ENCODE results near the gene BRI3BP. TPM values are rescaled to one million over a fixed set of nuclear protein-coding genes. Genes with fewer than 3 reads are reported as not detected.
"Not testable (repeated sequence)": the region's sequence is repeated elsewhere in the genome, so short reads cannot be mapped to it uniquely, and the experiment has no call there.

Gene BRI3BP
- total RNA-seq, 1 experiment from 2014 or later: 19.6 TPM

GRCh38 chr12:124976999-124977398, 16.4 kb upstream of the BRI3BP start:
- H3K9me3 ChIP-seq: no peaks in the 10 kb centered on the region
- ChIA-PET POLR2A (no interaction called here), CTCF (interaction anchor here (0.7 kb wide), 1 partner anchor 92 kb away, joined by 4 read pairs; no protein-coding TSS in a partner anchor)
- no peaks in the 10 kb centered on the region for H3K27me3 ChIP-seq (replicated peaks; ENCODE audit: control insufficient read depth, insufficient read depth, low read length)
- Mint-ChIP-seq H3K4me3 (ENCODE audit: unreplicated experiment) (no peak overlapping the region), H3K27me3 (ENCODE audit: insufficient read depth, unreplicated experiment) (no peaks in the 10 kb centered on the region), H3K27ac (ENCODE audit: unreplicated experiment) (no peak overlapping the region), H3K4me1 (ENCODE audit: low read depth, unreplicated experiment) (no peaks in the 10 kb centered on the region), H3K9me3 (ENCODE audit: unreplicated experiment) (no peaks in the 10 kb centered on the region), H3K36me3 (ENCODE audit: insufficient read depth, unreplicated experiment) (peaks cover 63% of the 10 kb centered on the region)
- H3K36me3 ChIP-seq (ENCODE audit: control insufficient read depth, insufficient read depth, low read length): peaks cover 5% of the 10 kb centered on the region
- DNase-seq: no peak
- intact Hi-C loops (cut with micrococcal nuclease; ENCODE audit: unreplicated experiment): no loop called here
- no peak overlapping the region for H3K4me3 ChIP-seq (ENCODE audit: low read depth, low read length)
- no TSS peak for BruUV-seq (replicated peaks)
- no peak for TF ChIP-seq CTCF (IDR thresholded peaks at IDR 0.05; ENCODE audit: insufficient read depth in 1 of 2, low read depth in 1 of 2, low read length in 1 of 2, severe bottlenecking in 1 of 2, unreplicated experiment in 1 of 2)
- H3K4me1 ChIP-seq: no peaks in the 10 kb centered on the region

- BruUV-seq (replicated peaks): no TSS peak
- no peak overlapping the region for H3K4me3 ChIP-seq (ENCODE audit: low read depth, low read length)
- no peaks in the 10 kb centered on the region for H3K27me3 ChIP-seq (replicated peaks; ENCODE audit: control insufficient read depth, insufficient read depth, low read length)
- no peaks in the 10 kb centered on the region for H3K9me3 ChIP-seq
- Mint-ChIP-seq H3K27ac (ENCODE audit: unreplicated experiment) (no peak overlapping the region), H3K4me3 (ENCODE audit: unreplicated experiment) (no peak overlapping the region), H3K36me3 (ENCODE audit: insufficient read depth, unreplicated experiment) (peaks cover 69% of the 10 kb centered on the region), H3K4me1 (ENCODE audit: low read depth, unreplicated experiment) (no peaks in the 10 kb centered on the region), H3K9me3 (ENCODE audit: unreplicated experiment) (no peaks in the 10 kb centered on the region), H3K27me3 (ENCODE audit: insufficient read depth, unreplicated experiment) (no peaks in the 10 kb centered on the region)
- intact Hi-C loops (cut with micrococcal nuclease; ENCODE audit: unreplicated experiment): no loop called here
- peaks cover 5% of the 10 kb centered on the region for H3K36me3 ChIP-seq (ENCODE audit: control insufficient read depth, insufficient read depth, low read length)
- no peaks in the 10 kb centered on the region for H3K4me1 ChIP-seq
- CTCF ChIA-PET: no interaction called here
- DNase-seq: no peak
- no peak for TF ChIP-seq CTCF (IDR thresholded peaks at IDR 0.05; ENCODE audit: insufficient read depth in 1 of 2, low read depth in 1 of 2, low read length in 1 of 2, severe bottlenecking in 1 of 2, unreplicated experiment in 1 of 2)
- POLR2A ChIA-PET: no interaction called here
Measured at GRCh38 chr12:124979568-124979967, 13.9 kb upstream of the BRI3BP start.

GRCh38 chr12:124980098-124980892, 13.2 kb upstream of the BRI3BP start:
- DNase-seq: no peak
- Mint-ChIP-seq H3K4me3 (ENCODE audit: unreplicated experiment) (no peak overlapping the region), H3K36me3 (ENCODE audit: insufficient read depth, unreplicated experiment) (peaks cover 69% of the 10 kb centered on the region), H3K4me1 (ENCODE audit: low read depth, unreplicated experiment) (no peaks in the 10 kb centered on the region), H3K27me3 (ENCODE audit: insufficient read depth, unreplicated experiment) (no peaks in the 10 kb centered on the region), H3K9me3 (ENCODE audit: unreplicated experiment) (no peaks in the 10 kb centered on the region), H3K27ac (ENCODE audit: unreplicated experiment) (no peak overlapping the region)
- BruUV-seq (replicated peaks): no TSS peak
- H3K4me1 ChIP-seq: no peaks in the 10 kb centered on the region
- ChIA-PET CTCF (no interaction called here), POLR2A (no interaction called here)
- no peaks in the 10 kb centered on the region for H3K27me3 ChIP-seq (replicated peaks; ENCODE audit: control insufficient read depth, insufficient read depth, low read length)
- no peaks in the 10 kb centered on the region for H3K9me3 ChIP-seq
- no peak for TF ChIP-seq CTCF (IDR thresholded peaks at IDR 0.05; ENCODE audit: insufficient read depth in 1 of 2, low read depth in 1 of 2, low read length in 1 of 2, severe bottlenecking in 1 of 2, unreplicated experiment in 1 of 2)
- intact Hi-C loops (cut with micrococcal nuclease; ENCODE audit: unreplicated experiment): no loop called here
- no peak overlapping the region for H3K4me3 ChIP-seq (ENCODE audit: low read depth, low read length)
- peaks cover 5% of the 10 kb centered on the region for H3K36me3 ChIP-seq (ENCODE audit: control insufficient read depth, insufficient read depth, low read length)

- H3K4me1 Mint-ChIP-seq (ENCODE audit: low read depth, unreplicated experiment); POLR2A ChIA-PET; CTCF ChIA-PET; H3K27me3 Mint-ChIP-seq (ENCODE audit: insufficient read depth, unreplicated experiment); intact Hi-C loops (cut with micrococcal nuclease; ENCODE audit: unreplicated experiment); H3K27ac Mint-ChIP-seq (ENCODE audit: unreplicated experiment); BruUV-seq (replicated peaks); H3K9me3 Mint-ChIP-seq (ENCODE audit: unreplicated experiment); H3K36me3 ChIP-seq (ENCODE audit: control insufficient read depth, insufficient read depth, low read length); H3K27me3 ChIP-seq (replicated peaks; ENCODE audit: control insufficient read depth, insufficient read depth, low read length); H3K9me3 ChIP-seq; H3K4me3 ChIP-seq (ENCODE audit: low read depth, low read length); DNase-seq; H3K4me3 Mint-ChIP-seq (ENCODE audit: unreplicated experiment); H3K4me1 ChIP-seq: not testable (repeated sequence)
- H3K36me3 Mint-ChIP-seq (ENCODE audit: insufficient read depth, unreplicated experiment): peaks cover 57% of the 10 kb centered on the region
Measured at GRCh38 chr12:124986876-124987275, 6.6 kb upstream of the BRI3BP start.

Measured in Caco-2 (cell line).